ENCODE data around the gene SORCS1. TPM values are rescaled to one million over a fixed set of nuclear protein-coding genes. Genes with fewer than 3 reads are reported as not detected.

SORCS1 gene
- total and polyA plus RNA-seq, 2 of the 8 experiments (the other 6 are each of a cell fraction or from before 2014, with no cell fraction given): 4.1 to 4.6 TPM

- Histone ChIP-seq H3K23me2 (ENCODE audit: low read depth, low read length) (no peaks in the 10 kb centered on the region; the same call in 1 of the 2 replicates), H3K9me3 (ENCODE audit: insufficient read depth in 2 of 2, low read depth in 1 of 2, low read length in 1 of 2) (peaks cover 2 to 3% of the 10 kb centered on the region in 2 experiments; a peak in 1 of 4 replicates), H3K36me3 (ENCODE audit: control insufficient read depth in 2 of 4, insufficient read depth in 4 of 4, low read length in 3 of 4) (no peaks in the 10 kb centered on the region), H3K4me1 (replicated peaks in 1 of 4; ENCODE audit: control insufficient read depth in 3 of 4, insufficient read depth in 4 of 4, low read length in 3 of 4) (no peaks in the 10 kb centered on the region), H2BK15ac (ENCODE audit: low read length) (no peak overlapping the region), H4K20me1 (replicated peaks in 1 of 2; ENCODE audit: control insufficient read depth in 1 of 2, insufficient read depth in 2 of 2, low read length in 2 of 2) (peaks cover 1 to 2% of the 10 kb centered on the region in 2 experiments), H2AFZ (ENCODE audit: low read length) (no peak overlapping the region), H2AK5ac (ENCODE audit: low read depth, low read length) (no peak overlapping the region), H4K8ac (ENCODE audit: extremely low read depth, insufficient read depth, low read length) (no peak overlapping the region), H3K23ac (ENCODE audit: insufficient read length) (no peak overlapping the region), H3K4ac (replicated peaks; ENCODE audit: insufficient read length, low read depth, low read length) (no peak overlapping the region), H2BK120ac (replicated peaks; ENCODE audit: low read depth, low read length) (no peak overlapping the region), H3K56ac (replicated peaks; ENCODE audit: insufficient read length, low read depth, low read length) (no peak overlapping the region), H4K91ac (replicated peaks; ENCODE audit: insufficient read length, low read length) (no peak overlapping the region), H3K79me1 (ENCODE audit: low read depth, low read length) (no peaks in the 10 kb centered on the region), H4K5ac (ENCODE audit: insufficient read length, low read depth, low read length) (no peak overlapping the region), H3K18ac (ENCODE audit: extremely low read depth, low read length) (no peak overlapping the region), H2BK12ac (ENCODE audit: low read depth, low read length) (no peak overlapping the region), H3K9ac (replicated peaks in 1 of 4; ENCODE audit: extremely low read depth in 1 of 4, low read depth in 3 of 4, low read length in 3 of 4) (no peak overlapping the region), H3K27me3 (replicated peaks in 1 of 4; ENCODE audit: control insufficient read depth in 3 of 4, extremely low read depth in 1 of 4, insufficient read depth in 3 of 4, low read length in 3 of 4) (peaks cover 14 to 37% (median 34%) of the 10 kb centered on the region in 4 experiments), H3K4me2 (ENCODE audit: insufficient read depth in 1 of 2, low read depth in 2 of 2, low read length in 2 of 2) (no peak overlapping the region), H3K14ac (ENCODE audit: insufficient read length) (no peak overlapping the region), H2BK5ac (ENCODE audit: low read depth, low read length) (no peak overlapping the region), H2BK20ac (ENCODE audit: low read length) (no peak overlapping the region), H3K27ac (ENCODE audit: low read depth, low read length) (no peak overlapping the region), H3K79me2 (ENCODE audit: control insufficient read depth in 1 of 2, insufficient read depth in 2 of 2, low read length in 2 of 2) (no peaks in the 10 kb centered on the region), H3K4me3 (ENCODE audit: extremely low read depth in 1 of 4, insufficient read depth in 2 of 4, low read depth in 3 of 4, low read length in 4 of 4) (no peak overlapping the region)
- ChIA-PET POLR2A (ENCODE audit: partially characterized antibody) (no interaction called here), CTCF (ENCODE audit: partially characterized antibody) (interaction anchor here (0.7 to 1.7 kb wide), 4 partner anchors 15 to 143 kb away, joined by 3 to 4 read pairs (median 3); no protein-coding TSS in a partner anchor)
- DNase-seq (ENCODE audit: low read depth in 1 of 2, low spot score in 2 of 2): no peak
- no peak for FAIRE-seq
- TF ChIP-seq TAF1 (IDR thresholded peaks at IDR 0.05; ENCODE audit: low read depth, low read length): no peak
- TF ChIP-seq TEAD4 (IDR thresholded peaks at IDR 0.05; ENCODE audit: low read depth, low read length): no peak
- TF ChIP-seq RXRA (IDR thresholded peaks at IDR 0.05; ENCODE audit: insufficient read depth, low read depth, low read length): no peak
- no peak for TF ChIP-seq EZH2 (IDR thresholded peaks at IDR 0.05; ENCODE audit: low read depth, low read length, severe bottlenecking)
- TF ChIP-seq FOSL1 (IDR thresholded peaks at IDR 0.05; ENCODE audit: insufficient read depth, low read depth, low read length): no peak
- no peak for TF ChIP-seq CREB1 (IDR thresholded peaks at IDR 0.05)
- no peak for TF ChIP-seq KDM1A (IDR thresholded peaks at IDR 0.05; ENCODE audit: borderline replicate concordance, low read length)
- no peak for TF ChIP-seq CHD1 (IDR thresholded peaks at IDR 0.05; ENCODE audit: low read depth, low read length)
- TF ChIP-seq SRF (IDR thresholded peaks at IDR 0.05; ENCODE audit: low read depth, low read length): no peak
- no peak for TF ChIP-seq ZNF274 (IDR thresholded peaks at IDR 0.05; ENCODE audit: borderline replicate concordance, extremely low read depth, low read length)
- no peak for TF ChIP-seq CHD2 (IDR thresholded peaks at IDR 0.05; ENCODE audit: low read length)
- no peak for TF ChIP-seq NANOG (IDR thresholded peaks at IDR 0.05; ENCODE audit: insufficient read depth, low read depth, low read length, poor library complexity, severe bottlenecking)
Measured at GRCh38 chr10:106540645-106541044, 623.9 kb downstream of the SORCS1 start.
